Coronary artery (tissue), 2 donors: ENCODE data around the gene OBSCN.

ENCODE experiments used
- DNase-seq: peaks from one replicate; pipeline ENCODE4 v3.0.0-alpha.2; 2017; ENCODE audit warnings: low spot score
- H3K27ac ChIP-seq, 2 donors: fragments of 200-600 bp; sonication (generic); one replicate each; pipeline ENCODE4 v1.5.1; 2016 to 2019
- H3K4me3 ChIP-seq: fragments of 200-600 bp; sonication (generic); 2 replicates; pipeline ENCODE4 v1.5.1; 2016; ENCODE audit warnings: mild to moderate bottlenecking, moderate library complexity
- TF ChIP-seq, protein P1 (sequence below): fragments of 200-600 bp; sonication (generic); IDR thresholded peaks from one replicate; pipeline ENCODE4 v1.5.1; 2019; ENCODE audit warnings: antibody characterized with exemption

OBSCN gene

GRCh38 chr1:228413241-228414010, 205.6 kb downstream of the OBSCN start:
- Histone ChIP-seq H3K4me3 (no peak overlapping the region), H3K27ac (no peak overlapping the region)
- TF ChIP-seq, protein P1, sequence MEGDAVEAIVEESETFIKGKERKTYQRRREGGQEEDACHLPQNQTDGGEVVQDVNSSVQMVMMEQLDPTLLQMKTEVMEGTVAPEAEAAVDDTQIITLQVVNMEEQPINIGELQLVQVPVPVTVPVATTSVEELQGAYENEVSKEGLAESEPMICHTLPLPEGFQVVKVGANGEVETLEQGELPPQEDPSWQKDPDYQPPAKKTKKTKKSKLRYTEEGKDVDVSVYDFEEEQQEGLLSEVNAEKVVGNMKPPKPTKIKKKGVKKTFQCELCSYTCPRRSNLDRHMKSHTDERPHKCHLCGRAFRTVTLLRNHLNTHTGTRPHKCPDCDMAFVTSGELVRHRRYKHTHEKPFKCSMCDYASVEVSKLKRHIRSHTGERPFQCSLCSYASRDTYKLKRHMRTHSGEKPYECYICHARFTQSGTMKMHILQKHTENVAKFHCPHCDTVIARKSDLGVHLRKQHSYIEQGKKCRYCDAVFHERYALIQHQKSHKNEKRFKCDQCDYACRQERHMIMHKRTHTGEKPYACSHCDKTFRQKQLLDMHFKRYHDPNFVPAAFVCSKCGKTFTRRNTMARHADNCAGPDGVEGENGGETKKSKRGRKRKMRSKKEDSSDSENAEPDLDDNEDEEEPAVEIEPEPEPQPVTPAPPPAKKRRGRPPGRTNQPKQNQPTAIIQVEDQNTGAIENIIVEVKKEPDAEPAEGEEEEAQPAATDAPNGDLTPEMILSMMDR: no peak
- DNase-seq: no peak

DNA sequence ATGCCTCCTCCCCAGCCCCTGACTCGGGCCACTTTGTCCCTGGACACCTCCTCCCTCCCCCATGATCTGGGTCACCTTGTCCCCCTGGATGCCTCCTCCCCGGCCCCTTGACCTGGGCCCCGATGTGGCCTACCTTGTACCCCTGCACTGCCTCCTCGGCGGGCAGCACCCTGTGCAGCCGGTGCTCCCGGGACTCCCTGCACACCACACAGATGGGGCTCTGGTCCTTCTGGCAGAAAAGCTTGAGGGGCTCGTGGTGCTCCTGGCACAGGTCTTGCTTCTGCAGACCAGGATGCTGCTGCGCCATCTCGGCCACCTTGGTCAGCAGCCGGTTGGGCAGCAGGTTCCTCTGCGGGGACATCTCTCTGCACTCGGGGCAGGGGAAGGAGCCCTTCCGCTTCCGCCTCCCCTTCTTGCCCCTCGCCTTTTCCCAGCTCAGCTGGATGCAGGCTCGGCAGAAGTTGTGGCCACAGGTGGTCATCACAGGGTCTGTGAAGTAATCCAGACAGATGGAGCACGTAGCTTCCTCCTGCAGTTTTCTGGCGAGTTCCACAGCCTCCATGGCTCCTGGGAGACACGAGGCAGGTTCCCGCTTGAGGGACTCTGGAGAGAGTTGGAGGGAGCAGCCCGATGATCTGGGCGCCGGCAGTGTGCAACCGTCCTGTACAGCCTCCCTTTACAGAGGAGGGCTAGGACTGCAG, 206.8 kb downstream of the OBSCN start:
- H3K4me3 ChIP-seq: no peak overlapping the region
- TF ChIP-seq, protein P1: no peak
- DNase-seq: no peak
- no peak overlapping the region for H3K27ac ChIP-seq

DNA sequence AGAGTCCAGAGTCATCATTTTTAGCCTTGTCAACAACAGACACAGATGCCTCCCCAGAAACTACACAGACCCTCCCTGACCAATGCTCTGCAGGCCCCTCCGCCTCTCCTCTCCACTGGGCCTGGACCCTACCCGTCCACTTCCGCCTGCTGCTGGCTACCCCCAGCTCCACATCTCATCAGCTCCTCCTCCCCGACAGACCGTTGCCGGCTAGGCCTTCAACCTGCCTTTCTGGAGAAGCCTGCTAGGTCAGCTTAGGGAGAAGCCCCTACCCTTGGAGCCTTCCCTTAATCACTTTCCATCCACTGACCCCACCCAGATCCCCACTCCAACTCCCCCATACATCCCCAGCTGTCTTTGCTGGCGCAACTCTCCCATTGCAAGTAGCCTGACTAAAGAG, 207.4 kb downstream of the OBSCN start:
- TF ChIP-seq, protein P1: no peak
- DNase-seq: no peak
- H3K4me3 ChIP-seq: no peak overlapping the region
- H3K27ac ChIP-seq: no peak overlapping the region

- H3K27ac ChIP-seq: no peak overlapping the region
- peak overlapping the region; percentile 66 for H3K4me3 ChIP-seq
- DNase-seq: no peak
- TF ChIP-seq, protein P1: no peak
These were observed 208.0 kb downstream of the OBSCN start for GRCh38 chr1:228415853-228416216.

DNA sequence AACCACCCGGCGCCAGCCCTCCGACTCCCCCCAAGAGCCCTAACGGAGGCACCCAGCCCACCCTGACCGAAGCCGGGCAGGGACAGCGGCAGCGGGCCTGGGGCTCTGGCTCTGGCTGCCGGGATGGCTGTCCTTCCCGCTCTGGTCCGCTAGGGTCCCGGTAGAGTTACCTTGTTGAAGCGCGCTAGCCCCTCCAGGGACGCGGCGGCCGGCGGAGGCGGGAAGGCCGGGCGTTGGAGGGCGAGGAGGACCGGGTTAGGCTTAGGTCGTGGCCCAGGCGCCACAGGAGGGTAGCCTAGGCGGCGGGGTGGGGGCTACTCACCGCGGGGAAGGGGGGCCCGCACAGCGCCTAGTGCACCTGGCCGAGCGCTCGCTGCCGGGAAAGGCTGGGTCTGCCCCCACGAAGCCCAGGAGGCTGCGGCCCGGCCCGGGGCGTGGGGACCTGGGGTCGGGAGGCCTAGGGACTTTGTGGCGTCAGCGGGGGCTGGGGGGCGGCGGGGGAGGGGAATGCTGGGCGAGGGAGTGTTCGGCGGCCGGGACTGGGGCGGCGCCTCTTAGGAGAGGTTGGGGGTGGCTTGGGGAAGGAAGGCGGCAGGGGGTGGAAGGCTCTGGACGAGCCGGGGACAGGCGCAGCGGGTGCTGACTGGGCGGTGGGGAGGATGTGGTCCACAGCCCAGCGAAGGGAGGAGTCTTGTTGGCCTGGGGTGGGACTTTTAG, 208.5 kb downstream of the OBSCN start, which contains the start of gene TRIM17:
TRIM17 (minus strand) TSS at position 645 of the 717 bp plus-strand sequence. CDS start 1,789 bp downstream, outside the sequence.
- TF ChIP-seq, protein P1: no peak
- Histone ChIP-seq H3K27ac (no peak within 1 kb of the TSS), H3K4me3 (peak within 1 kb of the TSS; percentile 66)
- no peak for DNase-seq

DNA sequence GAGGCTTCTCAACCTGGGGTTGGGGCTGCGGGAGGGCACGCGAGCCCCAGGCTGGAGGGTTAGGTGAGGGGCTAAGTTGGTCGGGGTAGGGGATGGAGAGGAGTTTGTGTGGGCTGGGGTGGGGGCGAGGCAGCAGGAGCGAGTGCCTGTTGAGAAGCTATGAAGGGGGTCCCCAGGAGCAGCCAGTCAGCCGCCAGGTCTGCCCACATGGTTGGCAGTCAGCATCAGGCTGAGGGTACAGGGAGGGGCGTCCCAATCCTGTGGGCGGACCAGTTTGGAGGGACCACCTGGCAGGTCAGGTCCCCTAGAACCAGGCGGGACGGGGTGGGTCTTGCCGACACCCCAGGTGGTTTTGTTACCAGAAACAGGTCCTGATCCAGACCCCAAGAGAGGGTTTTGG, 209.2 kb downstream of the OBSCN start:
- H3K4me3 ChIP-seq: peak overlapping the region; percentile 66
- no peak overlapping the region for H3K27ac ChIP-seq
- no peak for DNase-seq
- TF ChIP-seq, protein P1: no peak
